NCI-H187 (cell line): Measurements from ENCODE around the gene IGFBP7.

Source experiments
- DNase-seq, 2 experiments: peaks; one replicate each; lab custom pipeline; 2025; lab: John Stamatoyannopoulos, UW

IGFBP7 gene

DNA sequence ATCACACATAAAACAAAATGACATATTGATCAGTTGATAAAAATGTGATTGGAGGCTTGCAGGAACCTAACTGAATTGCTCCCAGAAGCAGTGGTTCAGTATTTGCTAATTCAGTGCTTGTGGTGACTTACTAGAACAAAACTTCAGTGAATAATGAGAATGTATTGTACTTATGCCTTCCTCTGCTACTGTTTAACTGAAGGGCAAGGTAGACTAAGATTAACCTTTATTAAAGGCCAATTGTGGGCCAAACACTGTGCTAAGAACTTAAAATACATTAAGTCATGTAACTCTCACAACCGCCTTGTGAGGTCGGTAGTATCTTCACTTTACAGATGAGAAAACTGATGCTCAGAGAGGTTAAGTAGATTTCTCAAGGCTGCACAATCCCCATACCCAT, 14.9 kb downstream of the IGFBP7 start:
- no peak for DNase-seq

DNA sequence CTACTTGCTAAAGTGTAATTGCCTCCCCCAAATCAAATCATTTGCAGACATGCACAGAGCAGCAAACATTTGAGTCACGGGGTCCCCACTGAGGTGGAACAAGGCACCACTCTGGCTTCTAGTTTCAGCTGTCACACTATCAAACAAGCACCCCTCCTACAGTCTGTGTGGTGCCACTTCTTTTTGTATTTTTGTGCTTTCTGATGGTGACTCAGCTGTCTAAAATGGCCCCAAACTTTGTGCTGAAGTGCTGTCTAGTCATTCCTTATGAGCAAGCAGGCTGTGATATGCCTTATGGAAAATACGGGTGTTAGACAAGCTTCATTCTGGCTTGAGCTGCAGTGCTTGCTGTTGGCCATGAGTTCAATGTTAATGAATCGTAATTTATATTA, 15.4 kb downstream of the IGFBP7 start:
- no peak for DNase-seq

DNA sequence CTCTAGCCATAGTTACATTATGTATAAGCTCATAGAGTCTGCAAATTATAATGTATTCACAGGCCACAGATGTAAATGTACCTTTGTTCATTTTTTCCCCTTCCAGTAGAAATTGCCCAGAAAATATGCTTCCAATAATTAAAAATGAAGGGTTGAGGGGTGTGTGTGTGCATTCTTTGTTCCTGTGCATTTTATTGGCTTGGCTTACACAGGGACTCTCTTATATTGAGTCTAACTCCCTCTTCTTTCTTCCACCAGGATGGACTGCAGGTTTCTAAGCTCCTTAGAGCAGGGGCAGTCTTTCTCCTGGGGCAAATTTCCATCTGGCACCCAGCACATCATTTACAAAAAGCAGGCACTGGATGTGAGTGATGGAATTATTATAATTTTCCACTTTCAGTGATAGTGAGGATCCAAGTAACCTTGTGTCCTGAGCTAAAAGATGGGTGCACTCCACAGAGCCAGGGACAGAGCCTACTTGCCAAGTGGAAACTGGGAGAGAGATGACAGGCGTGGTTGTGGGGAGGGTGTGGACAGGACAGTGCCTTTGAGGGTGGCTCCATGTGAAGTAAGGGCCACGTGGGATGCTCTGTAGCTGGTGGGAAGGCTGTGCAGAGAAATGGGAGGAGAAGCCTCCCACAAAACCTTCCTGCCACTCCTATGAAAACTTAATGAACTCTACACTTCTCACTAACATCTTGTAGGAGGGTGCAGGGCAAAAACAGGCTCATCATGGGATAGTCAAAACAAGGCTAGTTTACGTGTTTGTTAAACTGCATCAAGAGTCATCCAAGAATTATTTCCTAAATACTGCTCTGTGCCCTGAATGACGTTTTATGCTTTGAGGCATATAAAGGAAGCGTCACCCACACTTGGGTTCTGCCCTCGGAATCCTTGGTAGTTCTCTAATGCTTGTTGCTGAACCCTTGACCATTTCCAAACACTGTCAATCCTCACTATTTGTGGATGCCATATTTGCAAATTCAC, 16.0 kb downstream of the IGFBP7 start:
- DNase-seq = no peak

DNA sequence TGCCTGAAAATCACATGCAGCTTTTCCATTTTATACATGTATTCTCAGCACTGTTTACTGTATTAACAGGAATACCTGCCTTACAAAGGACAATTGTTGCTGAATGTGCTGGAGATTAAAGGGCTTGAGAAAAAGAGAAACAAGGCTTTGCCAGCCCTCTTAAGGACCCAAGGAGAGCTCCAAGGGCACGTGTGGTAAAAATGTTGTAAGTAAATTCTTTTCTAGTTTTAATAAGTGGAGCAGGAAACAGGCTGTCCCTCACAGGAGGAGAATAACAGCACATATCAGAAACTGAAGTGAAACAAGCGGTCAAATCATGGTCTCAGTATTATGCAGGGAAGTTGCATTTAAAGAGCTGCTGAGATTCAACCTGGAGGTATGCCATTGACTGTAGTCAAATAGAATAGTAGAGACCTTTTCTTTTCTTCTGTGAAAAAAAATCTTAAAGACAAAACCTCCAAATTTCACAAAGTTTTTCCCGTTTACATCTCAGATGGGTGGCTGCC, 18.5 kb downstream of the IGFBP7 start:
- no peak for DNase-seq

DNA sequence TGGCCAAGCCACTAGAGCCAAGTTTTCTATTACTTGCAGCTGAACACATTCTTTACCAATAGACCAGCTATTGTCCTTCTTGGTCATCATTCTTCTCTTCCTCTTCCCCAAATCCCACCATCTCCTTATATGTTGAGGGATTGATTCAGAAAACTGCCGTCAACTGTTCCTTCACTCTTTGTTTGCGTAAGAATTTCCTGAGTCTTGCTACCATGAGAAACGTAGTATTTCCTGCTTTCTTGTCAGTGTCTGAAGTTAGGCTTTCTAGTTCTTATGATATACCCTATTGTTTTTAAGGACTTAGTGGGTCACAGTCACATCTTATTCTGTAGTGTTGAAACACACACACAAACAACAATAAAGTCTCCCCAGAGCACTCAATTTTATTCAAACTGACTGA, 20.1 kb downstream of the IGFBP7 start:
- no peak for DNase-seq

DNA sequence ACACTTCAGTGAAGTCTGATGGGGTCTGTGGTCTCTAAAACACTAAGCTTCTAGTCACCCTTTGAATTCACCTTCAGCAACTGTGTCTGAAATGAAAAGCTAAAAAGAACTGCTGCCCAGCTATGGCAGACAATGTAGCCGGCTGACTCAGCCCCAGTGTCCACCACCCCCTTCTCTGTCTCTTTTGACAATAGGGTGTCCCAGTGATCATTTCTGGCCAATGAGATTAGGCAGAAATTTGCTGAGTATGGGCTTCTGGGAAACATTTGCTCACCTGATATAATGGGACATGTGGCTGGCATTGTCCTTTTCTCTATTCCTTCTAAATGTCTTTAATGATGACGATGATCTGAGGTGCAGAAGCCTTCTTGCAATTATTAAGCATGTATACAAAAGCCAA, 20.6 kb downstream of the IGFBP7 start:
- no peak for DNase-seq

DNA sequence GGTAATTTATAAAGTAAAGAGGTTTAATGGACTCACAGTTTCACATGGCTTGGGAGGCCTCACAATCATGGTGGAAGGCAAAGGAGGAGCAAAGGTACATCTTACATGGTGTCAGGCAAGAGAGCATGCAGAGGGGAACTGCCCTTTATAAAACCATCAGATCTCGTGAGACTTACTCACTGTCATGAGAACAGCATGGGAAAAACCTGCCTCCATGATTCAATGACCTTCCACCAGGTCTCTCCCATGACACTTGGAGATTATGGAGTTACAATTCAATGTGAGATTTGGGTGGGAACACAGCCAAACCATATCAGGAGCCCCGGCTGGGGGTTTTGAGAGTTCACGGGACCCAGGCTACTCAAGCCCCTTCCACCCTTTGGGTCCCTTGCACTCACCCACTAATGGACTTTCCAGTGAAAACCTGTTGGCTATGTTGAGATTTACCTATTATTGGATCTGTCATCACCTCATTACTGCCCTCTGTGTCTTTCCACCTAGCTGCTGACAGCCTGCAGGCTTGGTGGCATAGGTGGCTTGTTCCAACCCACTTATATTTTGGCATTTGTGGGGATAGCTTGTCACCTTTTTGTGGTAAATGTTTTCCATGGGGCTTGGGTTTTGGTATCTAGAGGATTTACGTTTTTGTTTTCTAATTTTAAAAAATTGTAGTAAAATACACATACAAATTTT, 24.0 kb downstream of the IGFBP7 start:
- no peak for DNase-seq

DNA sequence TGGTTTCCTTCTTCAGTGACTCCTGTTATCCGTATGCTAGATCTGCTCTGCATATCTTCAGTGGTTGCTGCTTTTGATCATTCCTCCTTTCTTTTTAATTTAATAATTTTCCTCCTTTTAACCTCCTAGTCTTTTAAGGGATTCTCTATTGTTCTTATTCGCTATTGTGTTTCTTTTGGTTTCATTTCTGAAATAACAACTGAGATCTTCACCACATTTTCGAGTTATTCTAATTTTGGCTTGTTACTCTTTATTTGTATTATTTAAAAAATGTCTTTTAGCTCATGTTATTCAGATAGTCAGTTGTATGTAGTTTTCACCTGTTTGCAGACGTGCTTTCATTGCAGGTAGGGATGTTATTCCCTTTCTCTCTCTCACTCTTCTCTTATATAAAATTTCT, 24.9 kb downstream of the IGFBP7 start:
- DNase-seq = no peak

DNA sequence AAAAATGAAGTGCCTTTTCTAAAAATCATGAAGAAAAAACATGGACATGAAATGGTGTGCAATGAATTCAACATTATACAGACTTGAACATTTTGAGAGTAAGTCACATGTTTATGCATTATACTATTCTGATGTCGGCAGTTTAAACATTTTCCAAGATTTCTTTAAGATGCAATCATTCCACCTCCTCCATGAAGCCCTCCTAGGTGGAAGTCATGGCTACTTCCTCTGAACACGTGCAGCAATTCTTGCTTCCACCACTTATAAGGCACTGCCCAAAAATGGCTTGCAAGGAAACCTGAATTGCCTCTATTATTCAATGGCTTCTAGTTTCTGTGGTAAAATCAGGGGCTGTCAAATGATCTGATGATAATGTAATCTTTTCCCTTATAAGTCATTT, 25.8 kb downstream of the IGFBP7 start:
- no peak for DNase-seq

DNA sequence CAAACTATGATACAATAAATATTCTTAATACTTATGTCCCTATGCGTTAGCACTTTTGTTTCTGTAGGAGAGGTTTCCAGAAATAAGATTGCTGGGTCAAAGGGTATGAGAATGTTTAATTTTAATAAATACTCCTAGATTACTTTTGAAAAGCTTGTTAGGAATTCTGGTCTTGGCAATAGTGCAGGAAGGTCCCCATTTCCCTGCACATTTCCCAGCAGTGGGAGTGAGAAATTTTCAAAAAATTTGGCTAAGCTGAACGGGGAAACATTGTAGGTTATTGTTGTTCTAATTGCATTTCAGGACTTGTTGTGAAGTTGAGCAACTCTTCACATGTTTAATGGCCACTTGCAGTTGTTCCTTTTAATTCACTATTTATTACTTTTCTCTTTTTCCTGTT, 27.1 kb downstream of the IGFBP7 start:
- DNase-seq = no peak

DNA sequence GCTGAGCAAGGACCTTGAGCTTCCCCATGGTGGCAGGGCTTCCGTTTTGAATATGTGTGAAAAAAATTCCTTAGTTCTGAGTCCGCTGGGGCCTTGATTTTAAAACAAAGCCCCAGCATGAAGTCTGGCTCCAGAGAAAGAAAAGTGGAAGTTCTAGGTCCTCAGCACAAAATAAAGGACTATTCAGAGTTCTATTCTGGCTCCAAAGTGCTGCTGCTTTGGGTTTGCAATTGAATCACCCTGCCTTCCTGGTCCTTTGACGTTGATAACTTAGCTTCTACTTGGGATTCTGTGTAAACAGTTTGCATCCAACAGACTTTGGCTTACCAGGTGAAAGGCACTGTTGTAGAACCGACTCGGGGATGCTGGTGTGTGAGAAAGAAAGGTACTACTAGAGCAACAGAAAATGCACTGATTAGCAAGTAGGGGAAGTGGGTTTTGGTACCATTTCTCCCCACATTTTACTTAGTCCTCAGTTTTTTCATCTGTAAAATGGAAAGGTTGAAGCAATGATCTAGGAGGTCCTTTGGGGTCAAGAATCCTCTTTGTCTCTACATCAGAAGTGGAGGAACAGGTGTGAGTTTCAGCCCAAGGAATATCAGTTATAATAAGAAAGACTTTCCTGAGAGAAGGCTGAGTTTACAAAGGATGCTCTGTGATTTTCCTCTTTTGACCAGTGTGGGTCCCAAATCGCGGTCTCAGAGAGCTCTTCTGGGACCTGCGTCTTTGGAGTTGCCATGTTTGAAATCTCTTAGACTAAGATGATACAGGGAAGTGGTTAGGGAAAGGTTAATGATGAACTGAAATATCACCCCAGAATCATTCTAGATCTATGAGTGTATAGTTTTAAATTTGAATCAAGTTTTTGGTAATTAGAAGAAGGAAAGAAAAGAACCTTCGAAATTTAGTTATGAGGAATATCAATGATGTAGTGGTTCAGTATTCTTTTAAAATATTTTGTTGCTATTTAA, 28.2 kb downstream of the IGFBP7 start:
- DNase-seq = no peak

DNA sequence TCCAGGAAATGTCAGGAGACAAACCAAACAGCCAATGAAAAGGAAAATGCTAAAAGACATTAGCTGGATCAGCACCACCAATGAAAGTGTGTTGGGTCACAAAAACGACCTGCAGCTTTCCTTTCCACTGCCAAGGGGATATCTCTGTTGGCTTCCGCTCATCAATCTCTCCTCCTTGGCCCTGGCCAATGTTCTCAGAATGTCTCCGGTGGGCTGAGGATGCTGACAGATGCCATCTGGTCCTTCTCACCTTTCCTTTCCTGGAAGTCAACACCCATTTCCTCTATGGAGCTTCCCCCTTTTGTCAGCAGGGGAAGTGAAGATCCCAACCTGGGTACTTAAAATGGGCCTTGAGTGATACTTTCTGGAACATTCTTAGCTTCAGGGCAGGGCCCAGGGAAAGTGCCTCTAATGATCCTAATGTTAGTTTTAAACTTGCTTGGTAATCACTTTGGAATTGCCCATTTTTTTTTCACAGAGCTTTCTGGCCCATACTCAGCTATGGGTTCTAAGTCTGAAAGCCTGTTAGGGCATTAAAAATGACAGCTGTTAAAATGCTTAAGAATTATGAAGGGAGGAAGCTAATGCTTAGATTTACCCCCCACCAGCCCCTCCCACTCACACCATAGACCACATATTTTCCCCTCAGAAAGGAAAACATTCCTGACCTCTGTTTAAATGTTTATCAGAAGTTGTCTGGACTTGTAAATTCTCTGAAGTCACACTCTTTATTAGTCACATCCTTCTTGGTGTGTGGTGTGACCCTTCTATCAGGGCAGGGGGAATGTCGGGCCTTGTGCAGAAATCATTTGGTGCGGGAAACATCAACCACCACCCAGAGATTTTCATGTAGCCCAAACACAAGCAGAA, 29.2 kb downstream of the IGFBP7 start:
- no peak for DNase-seq

DNA sequence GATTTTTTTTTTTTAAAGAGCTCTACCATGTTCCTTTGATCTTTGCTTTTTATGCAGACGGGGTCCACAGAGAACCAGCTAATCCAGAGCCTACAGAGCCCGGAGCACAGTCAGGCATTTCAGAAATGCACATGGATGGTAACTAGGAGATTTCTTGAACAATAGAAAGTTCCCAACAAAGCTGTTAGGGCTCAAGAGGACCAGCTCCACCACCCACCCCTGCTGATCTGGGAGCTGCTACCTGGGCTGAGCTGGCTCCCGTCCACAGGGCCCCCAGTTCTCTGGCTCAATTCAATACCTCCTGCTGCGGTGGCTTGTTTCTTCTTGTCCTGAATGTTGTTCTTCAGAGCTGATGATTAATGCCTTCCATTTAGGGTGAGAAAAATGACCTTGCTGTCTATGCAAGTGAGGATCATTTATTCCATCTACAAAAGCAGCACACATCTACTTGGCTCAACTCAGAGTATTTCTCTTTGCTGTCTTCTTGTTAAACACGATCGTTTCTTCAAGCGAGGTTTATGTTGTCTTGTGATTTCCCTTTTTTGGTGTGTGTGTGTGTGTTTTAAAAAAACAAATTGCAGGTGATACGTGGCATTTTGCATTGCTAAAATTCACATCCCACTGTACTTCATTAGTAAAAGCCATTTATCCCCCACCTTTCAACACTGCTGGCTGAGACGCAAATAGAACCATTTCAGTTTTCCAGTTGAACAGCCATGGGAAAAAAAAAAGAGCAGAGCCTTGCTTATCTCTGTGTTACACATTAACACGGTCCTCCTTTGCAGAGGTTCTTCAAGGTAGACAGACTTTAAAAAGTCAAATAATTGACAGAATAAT, 31.3 kb downstream of the IGFBP7 start:
- no peak for DNase-seq

DNA sequence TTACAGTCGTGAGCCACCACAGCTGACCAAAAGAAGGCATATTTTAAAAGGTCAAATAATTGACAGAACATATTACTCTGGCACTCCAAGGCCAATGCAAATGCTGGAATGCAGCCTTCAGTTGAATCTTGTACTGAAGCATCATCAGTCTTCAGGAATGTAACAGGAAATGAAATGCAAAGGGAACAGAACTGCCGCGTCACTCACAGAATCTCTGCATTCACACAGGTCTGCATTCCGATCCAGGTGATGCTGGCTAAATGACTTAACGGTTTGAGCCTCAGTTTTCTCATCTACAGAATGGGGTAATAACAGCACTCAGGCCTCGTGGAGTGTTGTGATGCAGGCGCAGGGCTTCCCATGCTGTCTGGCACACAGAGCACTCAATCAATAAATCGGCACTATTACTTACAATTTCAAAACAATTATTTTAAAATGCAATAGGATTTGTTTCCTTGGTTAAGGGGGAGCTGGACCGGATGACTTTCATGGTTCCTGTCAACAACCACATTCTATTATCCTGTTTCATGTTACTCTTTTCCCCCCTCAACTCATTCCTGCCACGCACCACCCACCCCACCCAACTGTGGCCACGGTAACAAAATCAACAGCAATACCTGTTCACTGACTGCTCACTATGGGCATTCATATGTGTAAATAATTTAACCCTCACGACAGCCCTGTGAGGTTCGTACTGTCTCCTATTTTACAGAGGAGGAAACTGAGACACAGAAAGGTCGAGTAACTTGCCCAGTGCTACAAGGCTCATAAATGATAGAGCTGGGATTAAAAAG, 32.4 kb downstream of the IGFBP7 start:
- no peak for DNase-seq

DNA sequence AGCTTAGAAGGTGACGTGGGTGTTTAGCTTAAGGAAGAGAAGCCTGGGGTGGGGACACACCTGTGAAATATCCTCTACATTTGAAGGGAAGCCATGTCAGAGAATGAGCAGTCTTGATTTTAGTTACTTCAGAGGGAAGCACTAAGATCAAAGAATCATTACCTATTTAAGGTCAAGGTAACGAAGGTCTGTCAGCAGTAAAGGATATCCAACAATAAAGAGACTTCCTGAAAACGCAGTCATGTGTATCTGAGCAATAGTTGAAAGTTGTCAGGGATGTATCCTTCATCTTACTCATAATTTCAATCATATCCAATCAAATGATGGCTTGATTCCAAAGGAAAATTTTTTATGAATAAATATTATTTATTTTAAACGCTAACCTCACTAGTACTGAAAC, 33.5 kb downstream of the IGFBP7 start:
- no peak for DNase-seq

DNA sequence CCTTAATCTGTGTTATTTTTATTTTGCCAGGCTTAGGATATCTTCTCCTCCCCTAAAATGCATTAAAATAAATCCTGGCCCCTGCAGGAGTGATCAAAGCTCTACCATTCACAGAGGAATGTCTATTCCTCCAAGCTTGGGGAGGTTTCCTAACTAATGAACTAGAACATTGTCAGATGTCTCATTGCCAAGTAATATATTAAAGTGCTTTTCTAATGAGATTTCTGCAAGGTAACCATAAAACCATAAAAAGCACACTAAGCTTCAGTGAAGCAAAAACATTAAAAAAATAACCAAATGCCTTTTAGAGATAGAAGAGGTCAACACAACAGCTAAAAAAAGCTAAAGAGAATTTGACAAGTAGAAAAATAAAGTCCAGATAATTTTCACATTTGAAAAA, 34.8 kb downstream of the IGFBP7 start:
- no peak for DNase-seq

DNA sequence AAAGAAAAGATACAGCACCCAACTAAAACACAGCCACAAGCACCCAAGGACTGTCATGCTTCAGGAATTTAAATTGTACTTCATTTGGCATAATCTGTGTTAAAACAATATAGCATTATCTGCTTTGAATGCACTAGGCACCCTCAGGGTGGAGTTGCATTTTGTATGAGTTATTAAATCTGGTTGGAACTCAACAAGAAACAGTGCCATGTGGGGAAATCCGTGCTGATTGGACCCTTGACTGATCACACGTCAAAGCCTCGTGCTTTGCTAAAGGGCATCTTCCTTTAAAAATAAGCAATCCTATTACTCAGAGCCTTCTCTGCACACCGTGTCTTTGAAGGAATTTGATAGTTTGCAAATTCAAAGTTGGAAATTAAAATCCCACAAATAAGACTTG, 35.4 kb downstream of the IGFBP7 start:
- no peak for DNase-seq

DNA sequence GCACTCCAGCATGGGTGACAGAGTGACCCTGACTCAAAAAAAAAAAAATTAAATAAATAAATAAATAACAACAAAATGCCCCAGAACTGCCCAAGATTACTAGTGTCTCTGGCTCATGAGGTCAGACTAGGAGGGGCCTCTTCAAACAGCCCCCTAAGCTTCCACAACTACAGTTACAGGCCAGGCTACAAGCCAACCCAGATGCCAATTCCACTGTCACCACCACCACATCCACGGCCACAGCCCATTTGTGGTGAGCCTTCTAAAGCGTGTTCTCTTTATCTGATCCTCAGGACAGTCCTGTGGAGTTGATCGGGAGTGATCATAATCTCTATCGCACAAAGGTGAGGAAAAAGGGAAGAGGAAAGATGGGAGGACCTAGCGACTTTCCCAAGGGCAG, 36.6 kb downstream of the IGFBP7 start:
- DNase-seq = no peak

DNA sequence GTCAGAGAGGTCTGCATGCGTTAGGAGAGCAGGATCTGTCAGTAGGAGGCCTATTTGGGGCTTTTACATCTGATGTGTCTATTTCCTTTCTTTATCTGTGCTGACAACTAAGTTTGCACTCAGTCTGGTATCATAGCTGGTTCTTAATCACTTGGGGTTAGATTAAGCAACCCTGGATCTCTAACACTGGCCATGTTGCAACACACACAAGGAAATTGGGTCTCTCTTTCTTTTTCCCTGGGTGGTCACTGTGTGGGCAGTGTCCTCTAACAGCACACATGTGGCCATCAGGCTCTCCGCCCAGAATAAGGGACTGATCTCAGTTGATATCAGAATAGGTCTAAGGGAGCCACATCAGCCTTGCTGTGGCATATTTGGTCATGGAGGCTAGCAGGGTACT, 38.9 kb downstream of the IGFBP7 start:
- DNase-seq = no peak
